GM19239 (cell line): ENCODE data around the gene PTPN1.
"Not testable (repeated sequence)": the region's sequence is repeated elsewhere in the genome, so short reads cannot be mapped to it uniquely, and the experiment has no call there.

Source experiments
- DNase-seq: peaks from one replicate; pipeline ENCODE4 v3.0.0; 2011; ENCODE audit warnings: low spot score; ENCODE audit not compliant: insufficient read length
- FAIRE-seq: peaks from 2 replicates; lab custom pipeline; 2011; peaks lifted over from hg19 to GRCh38; lab: Jason Lieb, UNC

The PTPN1 gene

DNA sequence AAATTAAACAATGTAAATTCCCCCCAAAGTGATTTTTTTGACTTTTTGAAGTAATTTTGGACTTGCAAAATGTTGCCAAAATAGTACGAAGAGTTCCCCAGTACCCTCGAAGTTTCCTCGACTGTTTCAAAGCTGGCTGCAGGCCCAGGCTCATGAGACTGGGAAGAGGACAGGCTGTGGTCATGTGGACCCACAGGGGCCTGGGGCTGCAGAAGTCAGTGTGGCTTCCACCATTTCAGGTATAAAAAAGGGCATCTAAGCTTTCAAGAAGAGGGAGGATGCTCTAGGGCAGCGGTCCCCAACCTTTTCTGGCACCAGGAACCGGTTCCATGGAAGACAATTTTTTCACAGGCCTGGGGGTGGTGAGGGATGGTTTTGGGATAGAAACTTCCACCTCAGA, 75.0 kb downstream of the PTPN1 start:
- no peak for DNase-seq
- no peak for FAIRE-seq

DNA sequence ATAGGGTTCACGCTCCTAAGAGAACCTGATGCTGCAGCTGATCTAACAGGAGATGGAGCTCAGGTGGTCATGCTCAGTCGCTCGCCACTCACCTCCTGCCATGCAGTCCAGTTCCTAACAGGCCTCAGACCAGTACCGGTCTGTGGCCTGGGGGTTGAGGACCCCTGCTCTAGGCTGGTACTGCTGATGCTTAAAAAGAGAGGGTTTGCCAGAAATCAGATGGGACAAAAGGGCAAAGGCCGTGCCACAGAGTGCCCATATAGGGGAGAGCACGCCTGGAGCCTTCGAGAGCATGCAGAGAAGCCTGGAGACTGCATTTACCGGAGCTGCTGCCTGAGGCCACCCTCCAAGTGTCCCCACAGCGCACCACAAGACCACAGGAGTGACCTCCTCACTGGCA, 75.5 kb downstream of the PTPN1 start:
- DNase-seq = no peak
- FAIRE-seq = no peak

DNA sequence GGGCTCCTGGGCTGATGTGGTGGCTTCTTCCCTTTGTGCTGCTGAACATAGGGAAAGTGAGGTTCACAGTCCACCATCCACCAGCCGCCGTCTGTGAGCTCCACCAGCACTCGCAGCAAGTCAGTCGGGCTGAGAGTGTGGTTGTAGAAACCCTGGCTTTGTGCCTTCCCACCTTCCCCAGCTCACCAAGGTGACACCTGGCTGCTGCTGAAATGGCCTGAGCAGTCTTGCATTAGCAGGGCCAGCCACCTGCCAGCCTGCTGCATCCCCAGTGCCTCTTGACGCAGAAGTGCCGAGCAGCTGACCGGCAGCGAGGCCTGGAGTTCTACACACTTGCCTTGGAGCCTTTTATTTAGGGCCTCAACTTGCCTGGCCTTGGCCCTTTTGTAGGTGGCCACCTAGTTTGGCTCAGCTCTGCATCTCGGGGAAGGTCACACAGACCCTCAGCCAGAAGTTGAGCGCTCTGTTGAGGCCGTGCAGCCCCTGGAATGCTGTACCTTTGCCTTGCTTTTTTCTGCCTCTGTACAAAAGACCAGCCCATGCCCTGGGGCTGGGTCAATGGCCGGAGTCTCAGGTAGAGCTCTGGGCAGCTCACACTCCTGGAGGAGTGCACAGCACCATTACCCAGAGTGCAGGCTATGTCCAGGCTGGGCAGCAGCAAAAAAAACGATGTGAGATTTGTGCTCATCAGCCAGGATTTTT, 76.5 kb downstream of the PTPN1 start:
- FAIRE-seq (no peak), DNase-seq (no peak)

DNA sequence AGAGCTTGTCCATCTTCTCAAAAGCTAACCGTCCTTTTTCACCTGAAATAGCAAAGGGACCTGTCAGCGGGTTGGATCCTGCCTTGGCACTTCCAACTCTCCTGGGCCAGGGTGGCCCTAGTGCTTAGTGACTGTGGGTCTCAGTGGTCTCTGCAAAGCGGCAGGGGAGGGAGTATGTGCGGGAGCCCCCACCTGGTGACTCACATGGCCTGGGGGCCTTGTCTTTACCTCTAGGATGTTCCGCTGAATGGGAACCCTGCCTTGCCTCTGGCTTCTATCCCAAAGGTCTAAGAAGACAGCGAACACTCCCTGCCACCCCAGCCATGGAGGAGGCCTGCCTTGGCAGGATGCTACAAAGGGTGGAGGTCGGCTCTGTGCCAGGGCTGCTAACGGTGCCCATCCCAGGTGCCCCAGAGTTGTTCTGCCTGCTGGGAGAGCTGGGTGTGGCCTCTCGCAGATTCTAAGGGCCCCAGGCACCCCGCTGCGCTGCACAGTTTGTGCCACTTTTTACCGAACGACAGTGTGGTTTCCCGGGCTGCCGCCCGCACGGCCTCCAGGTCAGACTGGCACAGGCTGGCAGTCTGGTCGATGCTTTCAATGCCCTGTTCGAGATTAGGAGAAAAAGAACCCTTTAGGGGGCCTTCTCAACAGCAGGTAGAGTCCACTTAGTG, 77.2 kb downstream of the PTPN1 start:
- FAIRE-seq (no peak), DNase-seq (no peak)

GRCh38 chr20:50588034-50588736, 78.0 kb downstream of the PTPN1 start:
- FAIRE-seq (no peak), DNase-seq (peak; percentile 77)

GRCh38 chr20:50589548-50590347, 79.6 kb downstream of the PTPN1 start:
- FAIRE-seq (no peak), DNase-seq (no peak)

DNA sequence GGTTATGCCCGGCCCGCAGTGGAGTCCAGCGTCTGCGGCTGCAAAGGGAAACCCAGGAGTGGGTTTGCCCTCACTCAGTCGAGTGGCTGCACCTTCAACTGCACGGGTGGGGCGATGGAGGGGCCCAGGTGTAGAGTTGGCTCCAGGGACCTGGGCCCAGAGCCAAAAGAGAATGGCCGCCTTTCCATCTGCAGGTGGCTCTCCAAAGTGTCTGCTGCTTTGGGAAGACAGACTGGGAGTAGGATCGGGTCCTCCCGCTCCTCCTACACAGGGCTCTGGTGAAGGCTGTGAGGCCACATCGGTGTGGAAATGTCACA, 80.1 kb downstream of the PTPN1 start:
- no peak for DNase-seq
- no peak for FAIRE-seq

GRCh38 chr20:50591233-50591852, 81.2 kb downstream of the PTPN1 start:
- FAIRE-seq (no peak), DNase-seq (no peak)

DNA sequence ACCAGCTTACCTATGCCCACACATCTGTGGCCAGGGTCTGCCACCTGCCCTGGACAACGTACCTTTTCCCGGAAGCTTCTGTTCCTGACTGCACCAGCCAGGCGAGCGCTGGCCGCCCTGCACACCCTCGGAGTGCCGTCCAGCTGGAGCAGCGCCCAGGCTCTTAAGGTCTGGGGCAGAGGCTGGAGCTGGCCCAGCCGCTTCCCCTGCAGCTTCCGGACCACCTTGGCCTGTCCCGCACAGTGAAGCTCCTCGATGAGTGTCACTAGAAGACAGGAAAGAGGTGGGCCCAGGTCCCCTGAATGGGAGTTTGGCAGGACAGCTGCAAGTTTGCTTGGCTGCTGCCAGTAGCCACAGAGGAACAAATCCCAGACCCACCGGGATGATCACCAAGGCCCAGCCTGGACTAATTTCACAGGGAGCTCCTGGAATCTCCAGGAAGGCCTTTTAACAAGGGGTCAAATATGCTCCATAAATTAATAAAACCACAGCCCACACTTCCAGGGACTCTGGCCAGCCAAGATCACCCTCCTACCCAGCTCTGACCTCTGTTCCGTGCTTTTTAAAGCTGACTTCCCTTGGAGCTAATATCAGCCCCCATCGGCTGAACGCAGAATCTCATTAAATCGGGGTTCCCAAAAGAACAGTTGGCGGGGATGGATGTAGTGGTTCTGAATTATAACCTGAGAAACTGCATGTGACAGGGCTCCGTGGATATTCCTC, 82.3 kb downstream of the PTPN1 start:
- DNase-seq (no peak), FAIRE-seq (no peak)

GRCh38 chr20:50593005-50593335, 82.8 kb downstream of the PTPN1 start:
- FAIRE-seq = no peak
- no peak for DNase-seq

GRCh38 chr20:50594231-50594590, 84.0 kb downstream of the PTPN1 start:
- no peak for FAIRE-seq
- DNase-seq = no peak

DNA sequence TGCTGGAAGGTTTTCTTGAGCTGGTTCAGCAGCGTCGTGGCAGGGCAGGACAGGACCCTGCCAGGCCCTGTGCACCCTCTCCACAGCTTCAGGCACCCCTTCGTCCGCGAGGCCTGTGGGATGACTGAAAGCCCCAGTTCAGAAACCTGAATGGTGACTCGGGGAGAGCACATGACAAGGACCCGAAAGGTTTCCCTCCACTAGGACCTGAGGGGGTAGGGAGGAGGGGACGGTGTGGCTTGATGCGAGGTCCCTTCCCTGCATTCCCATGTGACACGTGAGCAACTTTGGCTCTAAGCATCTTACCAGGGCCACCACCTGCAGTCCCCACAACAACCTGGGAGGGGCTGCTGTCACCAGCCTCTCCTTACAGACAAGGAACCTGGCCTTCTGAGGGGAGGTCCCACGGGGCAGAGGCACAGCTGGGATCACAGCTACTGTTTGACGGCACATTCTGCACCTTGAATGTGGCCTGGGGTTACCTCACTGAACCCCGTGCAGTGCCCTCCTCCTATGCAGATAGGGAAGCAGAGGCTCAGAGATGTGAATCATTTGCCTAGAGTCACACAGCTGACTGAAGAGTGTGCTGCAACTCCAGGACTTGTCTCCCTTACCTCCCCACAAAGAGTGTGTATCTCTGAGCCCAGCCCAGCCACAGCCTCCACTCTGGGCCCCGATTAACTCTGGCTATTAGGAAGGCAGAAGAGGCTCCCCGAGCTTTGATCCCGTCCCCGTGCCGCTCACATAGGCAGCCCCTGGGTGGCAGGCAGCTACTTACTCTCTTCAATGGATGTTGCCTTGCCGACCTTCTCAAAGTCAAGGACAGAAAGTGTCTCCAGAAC, 84.6 kb downstream of the PTPN1 start:
- no peak for FAIRE-seq
- no peak for DNase-seq

- no peak for DNase-seq
- no peak for FAIRE-seq
These were observed 85.3 kb downstream of the PTPN1 start for GRCh38 chr20:50595433-50595895.

DNA sequence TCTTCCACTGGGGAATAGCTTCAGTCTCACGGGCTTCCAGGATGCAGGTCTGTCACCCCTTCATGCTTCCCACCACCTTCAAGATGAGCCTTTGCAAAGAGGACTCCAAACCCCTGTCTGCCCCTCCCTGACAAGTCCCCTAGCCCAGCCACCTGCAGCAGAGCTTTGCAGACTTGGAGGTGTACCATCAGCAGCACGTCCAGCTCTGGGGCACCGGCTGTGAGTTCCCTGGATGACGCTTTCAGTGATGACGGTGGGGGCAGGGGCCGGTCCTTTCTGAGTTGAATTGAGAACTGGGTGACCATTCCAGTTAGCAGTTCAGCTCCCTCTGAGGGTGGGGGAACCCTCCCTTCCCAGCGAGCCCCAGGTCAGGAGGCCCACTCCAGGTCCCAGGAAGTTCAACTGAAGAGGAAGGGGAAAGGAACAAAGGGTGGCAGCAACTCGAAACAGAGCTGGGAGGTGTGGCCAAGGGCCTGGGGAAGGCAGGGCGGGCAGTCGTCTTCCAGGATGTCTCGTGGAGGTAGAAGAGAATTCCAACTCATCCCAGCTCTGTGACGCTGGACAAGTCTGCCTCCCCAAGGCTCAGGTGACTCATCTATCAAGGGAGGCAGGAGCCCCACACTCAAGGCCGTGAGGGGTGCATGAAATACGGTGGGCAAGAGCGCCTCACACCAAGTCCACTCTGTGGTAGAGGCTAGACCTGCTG, 86.0 kb downstream of the PTPN1 start:
- FAIRE-seq (no peak), DNase-seq (no peak)

DNA sequence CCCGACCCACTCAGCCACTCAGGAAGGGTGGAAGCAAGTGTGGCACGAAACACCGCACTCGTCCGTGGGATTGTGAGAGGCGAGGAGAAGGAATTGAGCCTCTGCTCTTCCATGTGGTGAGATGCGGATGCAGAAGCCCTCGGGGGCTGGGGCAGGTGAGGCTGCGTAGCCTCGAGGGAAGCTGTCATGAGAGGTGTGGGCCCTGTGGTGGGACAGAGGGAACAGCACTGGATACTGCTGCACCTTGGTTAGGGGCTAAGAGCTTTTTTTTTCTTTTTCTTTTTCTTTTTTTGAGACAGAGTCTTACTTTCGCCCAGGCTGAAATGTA, 86.5 kb downstream of the PTPN1 start:
- no peak for FAIRE-seq
- DNase-seq = no peak

DNA sequence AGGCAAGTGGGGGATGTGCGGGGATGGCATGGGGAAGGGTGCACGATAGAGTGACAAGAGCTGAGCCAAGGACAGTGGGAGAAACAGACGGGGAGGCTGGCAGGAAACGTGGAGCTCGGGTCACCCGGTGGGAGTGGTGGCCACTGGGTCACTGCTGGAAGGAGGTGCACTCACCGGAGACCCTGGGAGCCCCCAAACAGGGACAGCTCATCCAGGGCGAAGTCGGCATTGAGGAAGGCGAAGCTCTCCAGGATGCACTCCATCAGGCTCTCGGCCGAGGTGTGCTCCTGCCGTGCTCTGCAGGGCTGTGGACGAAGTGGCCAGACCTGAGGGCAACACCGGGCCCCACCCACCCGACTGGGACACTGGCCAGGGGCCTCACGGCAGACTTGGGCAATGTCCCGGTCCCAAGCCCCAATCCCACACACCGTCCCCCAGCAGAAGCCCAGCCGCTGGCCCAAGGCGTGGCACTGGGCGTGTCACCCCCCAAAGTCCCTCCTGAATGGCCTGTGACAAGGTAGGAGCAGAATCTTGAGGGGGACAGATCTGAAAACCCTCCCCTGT, 87.3 kb downstream of the PTPN1 start:
- no peak for FAIRE-seq

GRCh38 chr20:50598074-50598473, 87.9 kb downstream of the PTPN1 start:
- no peak for FAIRE-seq
- no peak for DNase-seq

More for the DNA sequence above, 87.3 kb downstream of the PTPN1 start:
- no peak for DNase-seq

DNA sequence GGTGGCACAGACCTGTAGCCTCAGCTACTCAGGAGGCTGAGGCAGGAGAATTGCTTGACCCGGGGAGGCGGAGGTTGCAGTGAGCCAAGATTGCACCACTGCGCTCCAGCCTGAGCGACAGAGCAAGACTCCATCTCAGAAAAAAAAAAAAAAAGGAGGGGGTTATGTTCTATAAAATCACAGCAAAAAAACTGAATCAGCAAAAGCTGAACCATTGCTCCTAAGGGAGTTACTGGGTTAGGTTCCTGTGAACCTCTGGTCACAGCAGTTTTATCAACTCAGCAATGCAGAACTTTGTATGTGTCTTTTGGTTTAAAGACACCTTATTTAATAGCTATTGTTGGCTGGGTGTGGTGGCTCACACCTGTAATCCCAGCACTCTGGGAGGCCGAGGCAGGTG, 88.6 kb downstream of the PTPN1 start:
- FAIRE-seq, DNase-seq: not testable (repeated sequence)
